NCI-H524 treated with DMSO at 0.1 percent for 48 hours (cell line): Measurements from ENCODE around the gene JMJD1C.
"Not testable (repeated sequence)": the region's sequence is repeated elsewhere in the genome, so short reads cannot be mapped to it uniquely, and the experiment has no call there.

Experiments used
- DNase-seq: peaks from one replicate; lab custom pipeline; 2025; lab: John Stamatoyannopoulos, UW

Gene JMJD1C

GRCh38 chr10:63168821-63169462 lies 296.8 kb downstream of the JMJD1C start:
- no peak for DNase-seq

- no peak for DNase-seq
These were observed 299.0 kb downstream of the JMJD1C start for GRCh38 chr10:63166742-63167258.

- no peak for DNase-seq
These were observed 300.5 kb downstream of the JMJD1C start for GRCh38 chr10:63165249-63165648.

GRCh38 chr10:63164166-63164623 lies 301.6 kb downstream of the JMJD1C start:
- DNase-seq, result no peak

GRCh38 chr10:63161592-63161991 lies 304.2 kb downstream of the JMJD1C start:
- no peak for DNase-seq

- no peak for DNase-seq
These were observed 307.7 kb downstream of the JMJD1C start for GRCh38 chr10:63157845-63158624.

GRCh38 chr10:63156236-63156635 lies 309.5 kb downstream of the JMJD1C start:
- DNase-seq, result no peak

- DNase-seq, result no peak
These were observed 310.3 kb downstream of the JMJD1C start for GRCh38 chr10:63155388-63156020.

- DNase-seq, result no peak
These were observed 311.0 kb downstream of the JMJD1C start for GRCh38 chr10:63154546-63155387.

- DNase-seq, result not testable (repeated sequence)
These were observed 311.8 kb downstream of the JMJD1C start for GRCh38 chr10:63153868-63154545.

- DNase-seq, result no peak
These were observed 315.0 kb downstream of the JMJD1C start for GRCh38 chr10:63150745-63151144.

- no peak for DNase-seq
These were observed 319.3 kb downstream of the JMJD1C start for GRCh38 chr10:63146503-63146902.

- no peak for DNase-seq
These were observed 320.0 kb downstream of the JMJD1C start for GRCh38 chr10:63145782-63146181.

- DNase-seq, result no peak
These were observed 321.8 kb downstream of the JMJD1C start for GRCh38 chr10:63143987-63144386.

- DNase-seq, result no peak
These were observed 323.6 kb downstream of the JMJD1C start for GRCh38 chr10:63142136-63142535.

GRCh38 chr10:63140077-63140476 lies 325.7 kb downstream of the JMJD1C start:
- DNase-seq, result no peak

GRCh38 chr10:63137306-63137705 lies 328.5 kb downstream of the JMJD1C start:
- no peak for DNase-seq

- DNase-seq, result no peak
These were observed 331.8 kb downstream of the JMJD1C start for GRCh38 chr10:63133821-63134557.

GRCh38 chr10:63133056-63133820 lies 332.5 kb downstream of the JMJD1C start, which contains the start of gene NRBF2:
NRBF2 (plus strand) TSS chr10:63133328; CDS start chr10:63133471, 143 bp downstream.
- DNase-seq, result peak; percentile 65

GRCh38 chr10:63132651-63133055 lies 333.1 kb downstream of the JMJD1C start:
- no peak for DNase-seq
